ENCODE results near the gene FICD.

GRCh38 chr12:108551535-108551934 lies 36.5 kb downstream of the FICD start:
- TF ChIP-seq CTCF (IDR thresholded peaks at IDR 0.05) = no peak
- TF ChIP-seq POLR2A (IDR thresholded peaks at IDR 0.05) = no peak
